Liver (tissue), 3 donors: ENCODE measurements around the gene STK33.

Experiments used
- JUND ChIP-seq, 2 donors: IDR thresholded peaks; 2 replicates each; pipeline ENCODE4 v1.6.1; 2016; ENCODE audit warnings: antibody characterized with exemption in 2 of 2
- TF ChIP-seq, protein P1 (sequence below): fragments of 150-350 bp; IDR thresholded peaks from 2 replicates; pipeline ENCODE4 v1.5.1; 2017; ENCODE audit warnings: improper control_type of control experiment, low read depth, low read length; ENCODE audit not compliant: missing input control
- TF ChIP-seq, protein P2 (sequence below): IDR thresholded peaks from 2 replicates; pipeline ENCODE4 v1.6.1; 2016; ENCODE audit warnings: antibody characterized with exemption
- TF ChIP-seq, protein P3 (sequence below): IDR thresholded peaks from 2 replicates; pipeline ENCODE4 v1.6.1; 2016; ENCODE audit warnings: antibody characterized with exemption, mild to moderate bottlenecking
- donor health status: healthy.
- donor health status: healthy.

DNA sequence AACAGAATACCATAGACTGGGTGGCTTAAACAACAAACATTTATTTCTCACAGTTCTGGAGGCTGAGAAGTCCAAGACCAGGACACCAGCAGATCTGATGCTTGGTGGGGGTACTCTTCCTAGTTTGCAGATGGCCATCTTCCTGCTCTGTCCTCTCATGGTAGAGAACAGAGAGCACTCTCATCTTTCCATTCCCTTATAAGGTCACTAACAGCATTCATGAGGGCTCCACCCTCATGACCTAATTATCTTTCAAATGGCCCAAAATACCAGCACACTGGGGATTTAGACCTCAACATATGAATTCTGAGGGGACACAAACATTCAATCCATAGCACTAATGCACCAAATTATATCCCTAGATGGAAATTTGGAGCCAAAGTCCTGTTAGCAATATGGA is 6.1 kb downstream of the STK33 start:
- TF ChIP-seq, protein P1, sequence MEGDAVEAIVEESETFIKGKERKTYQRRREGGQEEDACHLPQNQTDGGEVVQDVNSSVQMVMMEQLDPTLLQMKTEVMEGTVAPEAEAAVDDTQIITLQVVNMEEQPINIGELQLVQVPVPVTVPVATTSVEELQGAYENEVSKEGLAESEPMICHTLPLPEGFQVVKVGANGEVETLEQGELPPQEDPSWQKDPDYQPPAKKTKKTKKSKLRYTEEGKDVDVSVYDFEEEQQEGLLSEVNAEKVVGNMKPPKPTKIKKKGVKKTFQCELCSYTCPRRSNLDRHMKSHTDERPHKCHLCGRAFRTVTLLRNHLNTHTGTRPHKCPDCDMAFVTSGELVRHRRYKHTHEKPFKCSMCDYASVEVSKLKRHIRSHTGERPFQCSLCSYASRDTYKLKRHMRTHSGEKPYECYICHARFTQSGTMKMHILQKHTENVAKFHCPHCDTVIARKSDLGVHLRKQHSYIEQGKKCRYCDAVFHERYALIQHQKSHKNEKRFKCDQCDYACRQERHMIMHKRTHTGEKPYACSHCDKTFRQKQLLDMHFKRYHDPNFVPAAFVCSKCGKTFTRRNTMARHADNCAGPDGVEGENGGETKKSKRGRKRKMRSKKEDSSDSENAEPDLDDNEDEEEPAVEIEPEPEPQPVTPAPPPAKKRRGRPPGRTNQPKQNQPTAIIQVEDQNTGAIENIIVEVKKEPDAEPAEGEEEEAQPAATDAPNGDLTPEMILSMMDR: no peak
- no peak for TF ChIP-seq JUND (IDR thresholded peaks at IDR 0.05)
- TF ChIP-seq, protein P2, sequence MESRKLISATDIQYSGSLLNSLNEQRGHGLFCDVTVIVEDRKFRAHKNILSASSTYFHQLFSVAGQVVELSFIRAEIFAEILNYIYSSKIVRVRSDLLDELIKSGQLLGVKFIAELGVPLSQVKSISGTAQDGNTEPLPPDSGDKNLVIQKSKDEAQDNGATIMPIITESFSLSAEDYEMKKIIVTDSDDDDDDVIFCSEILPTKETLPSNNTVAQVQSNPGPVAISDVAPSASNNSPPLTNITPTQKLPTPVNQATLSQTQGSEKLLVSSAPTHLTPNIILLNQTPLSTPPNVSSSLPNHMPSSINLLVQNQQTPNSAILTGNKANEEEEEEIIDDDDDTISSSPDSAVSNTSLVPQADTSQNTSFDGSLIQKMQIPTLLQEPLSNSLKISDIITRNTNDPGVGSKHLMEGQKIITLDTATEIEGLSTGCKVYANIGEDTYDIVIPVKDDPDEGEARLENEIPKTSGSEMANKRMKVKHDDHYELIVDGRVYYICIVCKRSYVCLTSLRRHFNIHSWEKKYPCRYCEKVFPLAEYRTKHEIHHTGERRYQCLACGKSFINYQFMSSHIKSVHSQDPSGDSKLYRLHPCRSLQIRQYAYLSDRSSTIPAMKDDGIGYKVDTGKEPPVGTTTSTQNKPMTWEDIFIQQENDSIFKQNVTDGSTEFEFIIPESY: no peak
- TF ChIP-seq, protein P3, sequence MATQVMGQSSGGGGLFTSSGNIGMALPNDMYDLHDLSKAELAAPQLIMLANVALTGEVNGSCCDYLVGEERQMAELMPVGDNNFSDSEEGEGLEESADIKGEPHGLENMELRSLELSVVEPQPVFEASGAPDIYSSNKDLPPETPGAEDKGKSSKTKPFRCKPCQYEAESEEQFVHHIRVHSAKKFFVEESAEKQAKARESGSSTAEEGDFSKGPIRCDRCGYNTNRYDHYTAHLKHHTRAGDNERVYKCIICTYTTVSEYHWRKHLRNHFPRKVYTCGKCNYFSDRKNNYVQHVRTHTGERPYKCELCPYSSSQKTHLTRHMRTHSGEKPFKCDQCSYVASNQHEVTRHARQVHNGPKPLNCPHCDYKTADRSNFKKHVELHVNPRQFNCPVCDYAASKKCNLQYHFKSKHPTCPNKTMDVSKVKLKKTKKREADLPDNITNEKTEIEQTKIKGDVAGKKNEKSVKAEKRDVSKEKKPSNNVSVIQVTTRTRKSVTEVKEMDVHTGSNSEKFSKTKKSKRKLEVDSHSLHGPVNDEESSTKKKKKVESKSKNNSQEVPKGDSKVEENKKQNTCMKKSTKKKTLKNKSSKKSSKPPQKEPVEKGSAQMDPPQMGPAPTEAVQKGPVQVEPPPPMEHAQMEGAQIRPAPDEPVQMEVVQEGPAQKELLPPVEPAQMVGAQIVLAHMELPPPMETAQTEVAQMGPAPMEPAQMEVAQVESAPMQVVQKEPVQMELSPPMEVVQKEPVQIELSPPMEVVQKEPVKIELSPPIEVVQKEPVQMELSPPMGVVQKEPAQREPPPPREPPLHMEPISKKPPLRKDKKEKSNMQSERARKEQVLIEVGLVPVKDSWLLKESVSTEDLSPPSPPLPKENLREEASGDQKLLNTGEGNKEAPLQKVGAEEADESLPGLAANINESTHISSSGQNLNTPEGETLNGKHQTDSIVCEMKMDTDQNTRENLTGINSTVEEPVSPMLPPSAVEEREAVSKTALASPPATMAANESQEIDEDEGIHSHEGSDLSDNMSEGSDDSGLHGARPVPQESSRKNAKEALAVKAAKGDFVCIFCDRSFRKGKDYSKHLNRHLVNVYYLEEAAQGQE: no peak
